GM21825 (cell line): ENCODE data around the gene TRAIP.
"Not testable (repeated sequence)": the region's sequence is repeated elsewhere in the genome, so short reads cannot be mapped to it uniquely, and the experiment has no call there.

Source experiments
- ATAC-seq: cut with Tn5 transposase; IDR thresholded peaks from one replicate; pipeline ENCODE4 v1.9.1; 2021; ENCODE audit warnings: mild to moderate bottlenecking, moderate library complexity; ENCODE audit not compliant: unreplicated experiment

TRAIP gene

GRCh38 chr3:49793486-49794085 is 62.8 kb downstream of the TRAIP start:
- ATAC-seq, result no peak

GRCh38 chr3:49792371-49793150 is 63.8 kb downstream of the TRAIP start:
- no peak for ATAC-seq

GRCh38 chr3:49791571-49791970 is 64.8 kb downstream of the TRAIP start:
- no peak for ATAC-seq

- no peak for ATAC-seq
These were observed 65.5 kb downstream of the TRAIP start for GRCh38 chr3:49790626-49791411.

- ATAC-seq, result no peak
These were observed 68.3 kb downstream of the TRAIP start for GRCh38 chr3:49788056-49788455.

GRCh38 chr3:49787536-49787935 is 68.8 kb downstream of the TRAIP start:
- ATAC-seq, result no peak

DNA sequence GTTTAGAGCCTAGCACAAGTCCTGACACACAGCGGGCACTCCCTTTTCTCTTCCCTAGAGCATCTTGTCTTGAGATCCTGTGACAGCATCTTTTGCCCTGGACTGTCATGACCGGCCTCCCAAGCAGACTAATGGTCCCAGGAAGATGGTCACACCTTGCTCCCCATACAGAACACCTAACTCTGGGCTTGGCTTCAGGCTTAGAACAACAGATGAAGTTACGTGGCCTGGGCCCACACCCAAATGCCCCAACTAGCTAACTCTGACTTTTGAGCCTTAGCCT is 69.2 kb downstream of the TRAIP start:
- no peak for ATAC-seq

DNA sequence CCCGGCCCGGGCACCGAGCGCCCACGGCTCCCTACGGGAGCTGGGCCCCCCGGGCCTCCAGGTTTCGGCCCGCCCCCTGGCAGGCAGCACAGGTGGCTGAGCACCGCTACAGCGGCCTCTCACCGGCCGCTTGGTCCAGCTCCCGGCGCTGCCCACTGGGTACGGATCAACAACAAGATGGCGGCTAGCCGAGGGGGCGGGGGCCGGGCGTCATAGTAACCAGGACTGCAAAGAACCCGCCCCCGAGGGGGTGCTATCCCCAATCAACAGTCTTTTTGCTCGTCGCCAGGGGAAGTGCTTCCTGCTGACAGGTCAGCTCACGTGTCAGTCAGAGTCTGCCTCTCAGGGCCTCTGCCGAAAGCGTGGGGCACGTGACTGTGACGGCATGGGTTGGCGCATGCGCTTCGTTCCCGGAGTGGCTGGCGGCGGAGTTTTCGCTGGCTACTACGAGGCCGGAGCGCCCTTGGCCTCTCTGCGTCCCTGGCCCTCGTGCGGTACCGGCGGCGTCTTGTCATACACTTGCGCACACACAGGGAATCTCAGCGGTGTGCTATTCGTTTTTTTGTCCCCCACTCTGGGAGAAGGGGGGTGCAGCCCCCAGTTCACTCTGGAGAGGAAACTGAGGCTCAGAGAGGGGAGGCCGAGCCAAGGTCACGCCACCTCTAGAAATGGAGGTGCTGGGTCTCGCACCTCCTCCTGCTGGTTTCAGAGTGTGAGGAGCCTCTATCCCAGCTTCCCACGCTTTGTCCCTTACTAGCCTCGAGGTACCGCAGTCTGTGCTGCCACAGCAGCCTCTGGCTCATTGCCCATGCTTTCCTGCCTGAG is 69.8 kb downstream of the TRAIP start, which contains the start of gene IP6K1:
Gene IP6K1 (minus strand): TSS at position 186 of the 825 bp plus-strand sequence. CDS start 38,502 bp downstream, outside the sequence.
- peak; percentile 96 for ATAC-seq

GRCh38 chr3:49785565-49786356 is 70.6 kb downstream of the TRAIP start:
- peak; percentile 36 for ATAC-seq

- not testable (repeated sequence) for ATAC-seq
These were observed 74.1 kb downstream of the TRAIP start for GRCh38 chr3:49782277-49782676.

- no peak for ATAC-seq
These were observed 74.8 kb downstream of the TRAIP start for GRCh38 chr3:49781415-49782199.

GRCh38 chr3:49780975-49781365 is 75.4 kb downstream of the TRAIP start:
- not testable (repeated sequence) for ATAC-seq

DNA sequence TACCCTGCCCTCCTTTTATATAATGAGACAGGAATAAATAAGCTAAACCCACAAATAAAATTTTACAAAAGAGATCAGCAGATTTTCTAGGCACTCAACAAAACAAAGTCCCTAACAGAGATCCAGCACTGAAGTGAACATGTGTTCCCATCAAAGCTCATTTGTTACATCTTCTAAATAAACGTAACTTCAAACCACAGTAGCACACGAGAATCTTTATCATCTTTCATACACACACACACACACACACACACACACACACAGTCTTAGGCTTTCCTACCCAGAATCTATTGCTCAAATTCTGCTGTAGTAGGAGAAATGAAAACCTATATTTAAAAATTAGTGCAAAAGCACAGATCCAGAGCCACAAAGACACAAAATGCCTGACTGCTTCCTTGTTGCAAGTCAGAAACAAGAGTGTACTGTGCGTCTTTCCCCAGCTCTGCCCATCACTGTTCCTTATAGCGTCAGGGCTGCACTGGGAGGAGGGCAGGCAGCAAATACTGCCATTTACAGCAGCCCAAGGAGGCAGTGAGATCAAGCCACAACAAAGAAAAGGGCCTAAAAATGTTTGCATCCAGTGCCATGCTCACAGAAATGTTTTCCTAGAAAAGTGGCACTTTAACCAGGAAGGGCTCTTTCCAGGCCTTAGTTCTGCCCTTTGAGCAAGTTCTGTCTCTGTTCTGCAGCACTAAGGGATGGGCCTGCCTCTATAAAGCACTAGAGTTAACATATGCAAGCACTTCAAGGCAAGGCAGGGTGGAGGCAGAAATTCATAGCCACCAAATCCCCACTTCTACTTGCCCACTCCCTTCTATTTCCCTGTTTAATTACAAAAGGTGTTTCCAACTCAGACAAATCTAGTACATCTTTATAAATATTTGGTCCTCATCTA is 76.0 kb downstream of the TRAIP start:
- ATAC-seq, result no peak

DNA sequence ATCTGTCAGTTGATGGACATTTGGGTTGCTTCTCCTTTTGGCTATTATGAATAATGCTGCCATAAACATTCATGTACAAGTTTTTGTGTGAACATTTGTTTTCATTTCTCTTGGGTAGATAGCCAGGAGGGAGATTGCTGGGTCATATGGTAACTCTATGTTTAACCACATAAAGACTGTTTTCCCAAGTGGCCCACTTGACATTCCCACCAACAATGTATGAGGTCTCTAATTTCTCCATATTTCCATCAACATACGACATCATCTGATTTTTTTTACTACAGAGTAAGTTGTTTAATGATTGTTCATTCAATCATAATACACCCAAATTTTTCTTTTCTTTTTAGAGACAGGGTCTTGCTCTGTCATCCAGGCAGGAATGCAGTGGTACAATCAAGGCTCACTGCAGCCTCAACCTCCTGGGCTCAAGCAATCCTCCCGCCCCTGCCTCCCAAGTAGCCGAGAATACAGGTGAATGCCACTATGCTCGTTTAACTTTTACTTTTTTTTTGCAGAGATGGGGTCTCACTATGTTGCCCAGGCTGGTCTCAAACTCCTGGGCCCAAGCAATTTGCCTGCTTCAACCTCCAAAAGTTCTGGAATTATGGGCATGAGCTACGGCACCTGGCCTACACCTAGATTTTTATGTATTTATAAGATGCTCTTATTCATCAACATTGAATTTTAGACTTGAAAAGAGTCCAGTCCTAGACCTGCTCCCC is 76.8 kb downstream of the TRAIP start:
- no peak for ATAC-seq
